Karpas-422 (cell line): Measurements from ENCODE around the gene CSHL1. TPM values are rescaled to one million over a fixed set of nuclear protein-coding genes. Genes with fewer than 3 reads are reported as not detected.
"Not testable (repeated sequence)": the region's sequence is repeated elsewhere in the genome, so short reads cannot be mapped to it uniquely, and the experiment has no call there.

Experiments
- DNase-seq: peaks from one replicate; pipeline ENCODE4 v3.0.0-alpha.2; 2015
- H2AFZ ChIP-seq: fragments of 200-600 bp; sonication (generic); 2 replicates; pipeline ENCODE4 v1.6.1; 2014; ENCODE audit warnings: antibody characterized with exemption, low read length, mixed read lengths
- H3K27ac ChIP-seq: fragments of 200-600 bp; sonication (generic); 2 replicates; pipeline ENCODE4 v1.5.1; 2014; ENCODE audit warnings: mild to moderate bottlenecking, low read length, moderate library complexity
- H3K27me3 ChIP-seq: fragments of 200-600 bp; sonication (generic); 2 replicates; pipeline ENCODE4 v1.6.1; 2014; ENCODE audit warnings: low read length, mixed read lengths
- H3K36me3 ChIP-seq: fragments of 200-600 bp; sonication (generic); 2 replicates; pipeline ENCODE4 v1.6.1; 2014; ENCODE audit warnings: low read length, mixed read lengths; ENCODE audit not compliant: insufficient read depth
- H3K4me1 ChIP-seq: fragments of 200-600 bp; sonication (generic); 2 replicates; pipeline ENCODE4 v1.6.1; 2014; ENCODE audit warnings: mild to moderate bottlenecking, low read length, mixed read lengths
- H3K4me2 ChIP-seq: fragments of 200-600 bp; sonication (generic); 2 replicates; pipeline ENCODE4 v1.6.1; 2014; ENCODE audit warnings: low read length, low read depth, mild to moderate bottlenecking; ENCODE audit not compliant: poor library complexity, severe bottlenecking
- H3K4me3 ChIP-seq: fragments of 200-600 bp; sonication (generic); 2 replicates; pipeline ENCODE4 v1.5.1; 2014; ENCODE audit warnings: mild to moderate bottlenecking, antibody characterized with exemption, low read length, mixed read lengths
- H3K79me2 ChIP-seq: fragments of 200-600 bp; sonication (generic); 2 replicates; pipeline ENCODE4 v1.6.1; 2014; ENCODE audit warnings: mild to moderate bottlenecking, low read length, mixed read lengths
- H3K9ac ChIP-seq: fragments of 200-600 bp; sonication (generic); 2 replicates; pipeline ENCODE4 v1.6.0; 2014; ENCODE audit warnings: low read length
- H3K9me2 ChIP-seq: fragments of 200-600 bp; sonication (generic), shearing (Covaris generic); replicated peaks from 2 replicates; pipeline ENCODE4 v1.6.0; 2014; ENCODE audit warnings: mild to moderate bottlenecking, low read length, moderate library complexity; ENCODE audit not compliant: insufficient read depth
- H3K9me3 ChIP-seq: fragments of 300-700, 200-600 bp; sonication (generic); 2 replicates; pipeline ENCODE4 v1.6.1; 2014; ENCODE audit warnings: low read length, mixed read lengths
- H4K20me1 ChIP-seq: fragments of 200-600 bp; sonication (generic); 2 replicates; pipeline ENCODE4 v1.6.1; 2014; ENCODE audit warnings: mild to moderate bottlenecking, antibody characterized with exemption, low read length, low read depth; ENCODE audit not compliant: insufficient read depth
- total RNA-seq: library from RNA; depleted of rRNA; stranded (reverse); fragments of >200 nt; shearing (Covaris generic); gene quantifications from 2 replicates; pipeline ENCODE4 v1.2.3, GENCODE V29; 2014; ENCODE audit warnings: low replicate concordance

The CSHL1 gene
- total RNA-seq, 1 experiment from 2014 or later = not detected

DNA sequence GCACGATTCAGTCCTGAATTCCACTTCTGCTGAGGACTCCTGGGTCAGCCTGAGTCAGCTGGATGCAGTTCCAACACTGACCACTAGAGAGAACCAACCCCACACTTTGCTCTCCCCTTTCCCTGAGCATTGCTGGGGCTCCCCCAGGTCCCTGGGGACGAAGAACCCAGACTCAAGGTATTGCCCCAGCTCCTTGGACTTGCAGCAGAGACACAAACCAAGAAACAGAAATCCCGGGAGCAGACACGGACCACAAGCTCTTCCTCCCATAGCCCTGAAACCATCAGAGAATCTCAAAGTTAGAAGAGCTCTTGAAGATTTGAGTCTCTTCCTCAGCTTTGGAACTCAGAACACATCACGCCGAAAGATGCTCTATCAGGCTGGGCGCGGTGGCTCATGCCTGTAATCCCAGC lies 8.3 kb upstream of the CSHL1 start:
- H3K9ac ChIP-seq = peak overlapping the region; percentile 51
- H4K20me1 ChIP-seq = no peaks in the 10 kb centered on the region
- H3K27ac ChIP-seq = peak overlapping the region; percentile 92
- H3K9me2 ChIP-seq = no peaks in the 10 kb centered on the region
- H3K4me2 ChIP-seq = peak overlapping the region; percentile 63
- no peak overlapping the region for H2AFZ ChIP-seq
- H3K4me3 ChIP-seq = peak overlapping the region; percentile 37; the same call in 1 of the 2 replicates
- H3K9me3 ChIP-seq = no peaks in the 10 kb centered on the region
- H3K79me2 ChIP-seq = no peaks in the 10 kb centered on the region
- peak; percentile 95 for DNase-seq
- peaks cover 63% of the 10 kb centered on the region for H3K4me1 ChIP-seq
- no peaks in the 10 kb centered on the region for H3K36me3 ChIP-seq
- H3K27me3 ChIP-seq = no peaks in the 10 kb centered on the region

DNA sequence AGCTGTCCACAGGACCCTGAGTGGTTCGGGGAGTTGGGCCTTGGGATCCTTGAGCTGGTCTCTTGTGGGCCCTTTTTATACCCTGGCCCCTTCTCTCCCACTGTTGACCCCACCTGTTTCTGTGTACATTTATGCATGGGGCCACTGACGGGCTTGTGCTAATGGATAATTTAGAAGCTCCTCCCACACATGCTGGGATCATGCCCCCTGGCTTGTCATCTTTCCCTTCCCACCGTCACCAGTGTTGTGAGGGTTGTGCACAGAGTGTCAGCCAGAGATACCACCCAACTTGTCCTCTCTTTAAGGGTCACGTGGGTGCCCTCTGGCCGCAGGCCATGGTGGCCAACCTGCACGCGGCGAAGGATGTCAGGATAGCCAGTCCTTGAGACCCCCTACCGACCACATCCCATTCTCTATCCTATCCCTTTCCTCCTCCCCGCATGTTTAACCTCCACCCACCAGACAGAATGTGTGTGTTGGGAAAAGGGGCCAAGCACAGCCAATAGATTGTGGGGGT lies 7.8 kb upstream of the CSHL1 start, which contains the start of gene GH1:
Gene GH1, minus strand, starts transcription at position 51 of the 517 bp plus-strand sequence. CDS start 63 bp downstream, outside the sequence.
- H3K4me2 ChIP-seq = peak within 1 kb of the TSS; percentile 63
- H3K9ac ChIP-seq = peak within 1 kb of the TSS; percentile 51
- H3K9me2 ChIP-seq, H3K36me3 ChIP-seq, H2AFZ ChIP-seq, H3K79me2 ChIP-seq, H4K20me1 ChIP-seq, H3K27me3 ChIP-seq, DNase-seq, H3K9me3 ChIP-seq: not testable (repeated sequence)
- H3K4me3 ChIP-seq = peak within 1 kb of the TSS; percentile 37; the same call in 1 of the 2 replicates
- H3K4me1 ChIP-seq = peaks cover 65% of the 10 kb centered on the region
- peak within 1 kb of the TSS; percentile 92 for H3K27ac ChIP-seq

DNA sequence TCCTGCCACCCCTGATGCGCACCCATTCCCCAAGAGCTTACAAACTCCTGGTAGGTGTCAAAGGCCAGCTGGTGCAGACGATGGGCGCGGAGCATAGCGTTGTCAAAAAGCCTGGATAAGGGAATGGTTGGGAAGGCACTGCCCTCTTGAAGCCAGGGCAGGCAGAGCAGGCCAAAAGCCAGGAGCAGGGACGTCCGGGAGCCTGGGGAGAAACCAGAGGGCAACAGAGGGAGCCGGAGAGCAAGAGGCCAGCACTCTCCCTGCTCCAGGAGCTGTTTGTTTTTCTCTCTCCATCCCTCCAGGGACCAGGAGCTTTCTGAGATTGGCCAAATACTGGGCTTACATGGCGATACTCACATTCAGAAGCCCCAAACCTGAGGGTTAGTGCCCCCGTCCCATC lies 7.2 kb upstream of the CSHL1 start:
- H3K27ac ChIP-seq = no peak overlapping the region
- H3K27me3 ChIP-seq = no peaks in the 10 kb centered on the region
- H3K4me2 ChIP-seq = no peak overlapping the region
- H3K9me3 ChIP-seq = no peaks in the 10 kb centered on the region
- DNase-seq = no peak
- no peak overlapping the region for H3K9ac ChIP-seq
- no peaks in the 10 kb centered on the region for H3K79me2 ChIP-seq
- H3K9me2 ChIP-seq = no peaks in the 10 kb centered on the region
- no peak overlapping the region for H2AFZ ChIP-seq
- H3K36me3 ChIP-seq = no peaks in the 10 kb centered on the region
- peaks cover 61% of the 10 kb centered on the region for H3K4me1 ChIP-seq
- H3K4me3 ChIP-seq = no peak overlapping the region
- no peaks in the 10 kb centered on the region for H4K20me1 ChIP-seq

DNA sequence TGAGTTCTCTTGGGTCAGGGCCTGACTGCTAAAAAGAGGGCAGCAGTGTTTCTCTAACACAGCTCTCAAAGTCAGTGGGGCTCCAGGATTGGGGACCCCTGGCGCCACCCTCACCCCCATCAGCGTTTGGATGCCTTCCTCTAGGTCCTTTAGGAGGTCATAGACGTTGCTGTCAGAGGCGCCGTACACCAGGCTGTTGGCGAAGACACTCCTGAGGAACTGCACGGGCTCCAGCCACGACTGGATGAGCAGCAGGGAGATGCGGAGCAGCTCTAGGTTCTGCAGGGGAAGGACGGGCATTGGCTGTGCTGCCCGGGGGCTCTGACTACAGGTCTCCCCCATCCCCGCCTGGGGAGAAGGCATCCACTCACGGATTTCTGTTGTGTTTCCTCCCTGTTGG lies 6.6 kb upstream of the CSHL1 start:
- H3K9me3 ChIP-seq = no peaks in the 10 kb centered on the region
- H3K4me3 ChIP-seq = no peak overlapping the region
- no peak overlapping the region for H2AFZ ChIP-seq
- H3K79me2 ChIP-seq = no peaks in the 10 kb centered on the region
- DNase-seq = no peak
- peaks cover 55% of the 10 kb centered on the region for H3K4me1 ChIP-seq
- no peak overlapping the region for H3K27ac ChIP-seq
- no peaks in the 10 kb centered on the region for H3K27me3 ChIP-seq
- H3K9me2 ChIP-seq = no peaks in the 10 kb centered on the region
- H4K20me1 ChIP-seq = no peaks in the 10 kb centered on the region
- H3K9ac ChIP-seq = no peak overlapping the region
- no peaks in the 10 kb centered on the region for H3K36me3 ChIP-seq
- no peak overlapping the region for H3K4me2 ChIP-seq

DNA sequence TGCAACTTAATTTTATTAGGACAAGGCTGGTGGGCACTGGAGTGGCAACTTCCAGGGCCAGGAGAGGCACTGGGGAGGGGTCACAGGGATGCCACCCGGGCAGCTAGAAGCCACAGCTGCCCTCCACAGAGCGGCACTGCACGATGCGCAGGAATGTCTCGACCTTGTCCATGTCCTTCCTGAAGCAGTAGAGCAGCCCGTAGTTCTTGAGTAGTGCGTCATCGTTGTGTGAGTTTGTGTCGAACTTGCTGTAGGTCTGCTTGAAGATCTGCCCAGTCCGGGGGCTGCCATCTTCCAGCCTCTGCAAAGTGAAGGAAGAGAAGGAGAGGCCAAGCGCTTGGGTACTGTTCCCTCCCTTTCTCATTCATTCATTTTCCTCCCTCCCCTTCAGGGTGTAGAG lies 6.1 kb upstream of the CSHL1 start:
- H4K20me1 ChIP-seq, H3K4me3 ChIP-seq, H3K27me3 ChIP-seq, H3K27ac ChIP-seq, DNase-seq, H3K9me2 ChIP-seq, H3K79me2 ChIP-seq, H3K4me2 ChIP-seq, H3K9ac ChIP-seq, H3K9me3 ChIP-seq, H3K36me3 ChIP-seq, H2AFZ ChIP-seq: not testable (repeated sequence)
- H3K4me1 ChIP-seq = peaks cover 50% of the 10 kb centered on the region

DNA sequence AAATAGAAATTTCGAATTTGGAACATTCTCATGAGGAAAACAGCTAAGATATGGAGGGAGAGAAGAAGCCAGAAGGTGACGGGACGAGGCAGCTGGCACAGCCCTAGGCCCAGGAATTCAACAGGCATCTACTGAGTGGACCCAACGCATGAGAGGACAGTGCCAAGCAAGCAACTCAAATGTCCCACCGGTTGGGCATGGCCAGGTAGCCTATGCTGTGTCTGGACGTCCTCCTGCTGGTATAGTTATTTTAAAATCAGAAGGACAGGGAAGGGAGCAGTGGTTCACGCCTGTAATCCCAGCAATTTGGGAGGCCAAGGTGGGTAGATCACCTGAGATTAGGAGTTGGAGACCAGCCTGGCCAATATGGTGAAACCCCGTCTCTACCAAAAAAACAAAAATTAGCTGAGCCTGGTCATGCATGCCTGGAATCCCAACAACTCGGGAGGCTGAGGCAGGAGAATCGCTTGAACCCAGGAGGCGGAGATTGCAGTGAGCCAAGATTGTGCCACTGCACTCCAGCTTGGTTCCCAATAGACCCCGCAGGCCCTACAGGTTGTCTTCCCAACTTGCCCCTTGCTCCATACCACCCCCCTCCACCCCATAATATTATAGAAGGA lies 5.6 kb upstream of the CSHL1 start:
- H3K9me2 ChIP-seq = no peaks in the 10 kb centered on the region
- peak overlapping the region; percentile 46 for H3K9ac ChIP-seq
- H3K9me3 ChIP-seq = no peaks in the 10 kb centered on the region
- H3K4me1 ChIP-seq = peaks cover 46% of the 10 kb centered on the region
- peak overlapping the region; percentile 69 for H3K4me2 ChIP-seq
- no peak overlapping the region for H2AFZ ChIP-seq
- no peak for DNase-seq
- no peak overlapping the region for H3K4me3 ChIP-seq
- H3K27ac ChIP-seq = peak overlapping the region; percentile 51; the same call in 1 of the 2 replicates
- no peaks in the 10 kb centered on the region for H4K20me1 ChIP-seq
- H3K79me2 ChIP-seq = no peaks in the 10 kb centered on the region
- no peaks in the 10 kb centered on the region for H3K36me3 ChIP-seq
- H3K27me3 ChIP-seq = no peaks in the 10 kb centered on the region

DNA sequence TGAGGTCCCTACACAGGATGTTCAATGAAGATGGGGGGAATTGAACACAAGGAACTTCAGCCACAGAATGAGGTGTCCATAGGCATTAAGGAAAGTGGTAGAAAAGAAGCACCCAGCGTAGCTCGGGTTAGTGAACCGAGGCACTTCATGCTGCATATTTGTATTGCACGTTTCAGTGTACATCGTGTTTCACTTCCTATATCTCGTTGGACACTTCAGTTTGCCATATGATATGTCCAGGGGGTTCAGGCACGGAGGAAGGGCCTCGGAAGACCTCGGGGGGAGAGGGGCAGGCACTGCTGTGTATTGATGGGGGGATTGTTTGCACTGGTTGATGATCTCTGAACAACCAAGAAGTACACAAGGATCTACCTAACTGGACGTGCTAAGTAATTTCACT lies 4.7 kb upstream of the CSHL1 start:
- Histone ChIP-seq H3K4me1 (peaks cover 37% of the 10 kb centered on the region), H3K4me2 (peak overlapping the region; percentile 69), H3K27ac (peak overlapping the region; percentile 51), H2AFZ (peak overlapping the region; percentile 18; the same call in 1 of the 2 replicates), H3K4me3 (peak overlapping the region; percentile 28; the same call in 1 of the 2 replicates), H3K9ac (peak overlapping the region; percentile 46)
- H3K79me2 ChIP-seq, H3K9me2 ChIP-seq, H3K9me3 ChIP-seq, H3K36me3 ChIP-seq, H4K20me1 ChIP-seq, H3K27me3 ChIP-seq: not testable (repeated sequence)
- DNase-seq = peak; percentile 85

DNA sequence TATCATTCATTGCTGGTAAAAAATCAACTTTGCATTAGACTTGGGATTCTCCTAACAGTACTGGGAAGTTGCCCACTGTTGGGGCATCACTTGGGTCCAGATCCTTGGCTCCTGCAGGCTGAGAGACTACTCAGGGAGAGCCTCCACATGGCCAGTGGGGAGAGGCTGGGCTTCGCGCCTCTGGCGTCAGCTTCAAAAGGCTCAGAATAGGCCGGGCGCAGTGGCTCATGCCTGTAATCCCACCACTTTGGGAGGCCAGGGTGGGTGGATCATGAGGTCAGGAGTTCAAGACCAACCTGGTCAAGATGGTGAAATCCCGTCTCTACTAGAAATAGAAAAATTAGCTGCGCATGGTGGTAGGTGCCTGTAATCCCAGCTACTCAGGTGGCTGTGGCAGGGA lies 3.4 kb upstream of the CSHL1 start:
- no peak for DNase-seq
- no peak overlapping the region for H3K27ac ChIP-seq
- no peaks in the 10 kb centered on the region for H3K27me3 ChIP-seq
- H3K9ac ChIP-seq = no peak overlapping the region
- no peak overlapping the region for H3K4me3 ChIP-seq
- H3K9me3 ChIP-seq = no peaks in the 10 kb centered on the region
- H4K20me1 ChIP-seq = no peaks in the 10 kb centered on the region
- H3K36me3 ChIP-seq = no peaks in the 10 kb centered on the region
- peaks cover 25% of the 10 kb centered on the region for H3K4me1 ChIP-seq
- H2AFZ ChIP-seq = no peak overlapping the region
- no peaks in the 10 kb centered on the region for H3K9me2 ChIP-seq
- H3K4me2 ChIP-seq = no peak overlapping the region
- no peaks in the 10 kb centered on the region for H3K79me2 ChIP-seq
